Gastroesophageal sphincter (tissue), 4 donors: Measurements from ENCODE around the gene DEFB128. TPM values are rescaled to one million over a fixed set of nuclear protein-coding genes. Genes with fewer than 3 reads are reported as not detected.

Experiments used
- ATAC-seq: fragments of 150-250 bp; one replicate; pipeline ENCODE4 v1.9.1; 2016; ENCODE audit warnings: mild to moderate bottlenecking, moderate library complexity
- H3K27ac ChIP-seq, 4 donors: fragments of 200-600 bp; sonication (generic) in 3 of 4; 1 replicate in 3 of 4; 2 replicates in 1 of 4; pipeline ENCODE4 v1.5.1; 2016 to 2019
- H3K27me3 ChIP-seq: fragments of 200-600 bp; sonication (generic); one replicate; pipeline ENCODE4 v1.5.1; 2019
- H3K36me3 ChIP-seq, 2 donors: fragments of 200-600 bp; sonication (generic); one replicate each; pipeline ENCODE4 v1.5.1; 2019; ENCODE audit warnings: control low read depth in 1 of 2
- H3K4me1 ChIP-seq, 3 donors: fragments of 200-600 bp; sonication (generic); 1 replicate in 2 of 3; 2 replicates in 1 of 3; pipeline ENCODE4 v1.5.1; 2016 to 2019; ENCODE audit warnings: control low read depth in 2 of 3
- H3K4me3 ChIP-seq, 2 donors: fragments of 200-600 bp; sonication (generic); one replicate each; pipeline ENCODE4 v1.5.1; 2019; ENCODE audit warnings: mild to moderate bottlenecking in 1 of 2, moderate library complexity in 1 of 2
- H3K9me3 ChIP-seq, 3 donors: fragments of 200-600 bp; sonication (generic); one replicate each; pipeline ENCODE4 v1.5.1; 2017 to 2019; ENCODE audit warnings: control low read depth in 2 of 3
- EP300 ChIP-seq: sonication (generic); formaldehyde crosslinking; IDR thresholded peaks from one replicate; pipeline ENCODE4 v1.6.1; 2017; ENCODE audit warnings: antibody characterized with exemption, mild to moderate bottlenecking
- POLR2A ChIP-seq, 2 donors: fragments of 450-650 bp; IDR thresholded peaks; one replicate each; pipeline ENCODE4 v1.6.1; 2017; ENCODE audit warnings: antibody characterized with exemption in 2 of 2, mild to moderate bottlenecking in 2 of 2, moderate library complexity in 1 of 2
- POLR2AphosphoS5 ChIP-seq: sonication (generic); formaldehyde crosslinking; IDR thresholded peaks from one replicate; pipeline ENCODE4 v1.6.1; 2017; ENCODE audit warnings: antibody characterized with exemption
- WGBS, 2 donors: methylation state at CpG; one replicate each; pipeline ENCODE4 v1.1.5; 2018; ENCODE audit warnings: low coverage in 1 of 2; 5-methylcytosine and 5-hydroxymethylcytosine counted together
- total RNA-seq, 4 donors: library from RNA; depleted of rRNA; stranded (reverse); fragments of >200 nt; gene quantifications; one replicate each; pipeline ENCODE4 v1.1.0, GENCODE V29; 2016
- TF ChIP-seq, protein P1 (sequence below), 4 experiments: fragments of 200-600 bp in 2 of 4; fragments of 450-650 bp in 2 of 4; sonication (generic) in 1 of 4; IDR thresholded peaks; one replicate each; pipeline ENCODE4 v1.5.1; 2017 to 2019; ENCODE audit warnings: antibody characterized with exemption in 4 of 4, mild to moderate bottlenecking in 2 of 4, moderate library complexity in 2 of 4

DEFB128 gene
- total RNA-seq, 4 donors from 2014 or later = not detected

DNA sequence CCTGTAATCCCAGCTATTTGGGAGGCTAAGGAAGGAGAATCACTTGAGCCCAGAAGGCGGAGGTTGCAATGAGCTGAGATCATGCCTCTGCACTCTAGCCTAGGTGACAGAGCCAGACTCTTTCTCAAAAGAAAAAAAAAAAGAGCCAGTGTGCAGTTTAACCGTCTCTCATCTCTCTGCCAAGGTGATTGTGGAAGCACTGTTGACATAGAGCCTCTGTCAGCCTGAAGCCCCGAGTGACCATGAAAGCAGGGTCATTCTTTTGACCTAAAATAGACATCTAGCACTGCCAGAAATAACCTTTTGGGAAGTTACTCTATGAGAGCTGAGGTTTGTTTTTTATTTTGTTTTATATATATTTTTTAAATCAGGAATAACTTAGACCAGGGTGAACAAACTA, 24.9 kb downstream of the DEFB128 start:
- WGBS, 2 donors = 59 to 63% methylated on average over 3 of the region's 3 CpGs
- no peak overlapping the region for H3K27ac ChIP-seq
- no peak for ATAC-seq
- H3K27me3 ChIP-seq = no peaks in the 10 kb centered on the region
- H3K9me3 ChIP-seq = no peaks in the 10 kb centered on the region
- no peak for TF ChIP-seq POLR2AphosphoS5
- TF ChIP-seq, protein P1, sequence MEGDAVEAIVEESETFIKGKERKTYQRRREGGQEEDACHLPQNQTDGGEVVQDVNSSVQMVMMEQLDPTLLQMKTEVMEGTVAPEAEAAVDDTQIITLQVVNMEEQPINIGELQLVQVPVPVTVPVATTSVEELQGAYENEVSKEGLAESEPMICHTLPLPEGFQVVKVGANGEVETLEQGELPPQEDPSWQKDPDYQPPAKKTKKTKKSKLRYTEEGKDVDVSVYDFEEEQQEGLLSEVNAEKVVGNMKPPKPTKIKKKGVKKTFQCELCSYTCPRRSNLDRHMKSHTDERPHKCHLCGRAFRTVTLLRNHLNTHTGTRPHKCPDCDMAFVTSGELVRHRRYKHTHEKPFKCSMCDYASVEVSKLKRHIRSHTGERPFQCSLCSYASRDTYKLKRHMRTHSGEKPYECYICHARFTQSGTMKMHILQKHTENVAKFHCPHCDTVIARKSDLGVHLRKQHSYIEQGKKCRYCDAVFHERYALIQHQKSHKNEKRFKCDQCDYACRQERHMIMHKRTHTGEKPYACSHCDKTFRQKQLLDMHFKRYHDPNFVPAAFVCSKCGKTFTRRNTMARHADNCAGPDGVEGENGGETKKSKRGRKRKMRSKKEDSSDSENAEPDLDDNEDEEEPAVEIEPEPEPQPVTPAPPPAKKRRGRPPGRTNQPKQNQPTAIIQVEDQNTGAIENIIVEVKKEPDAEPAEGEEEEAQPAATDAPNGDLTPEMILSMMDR (IDR thresholded peaks at IDR 0.05) = no peak
- no peaks in the 10 kb centered on the region for H3K4me1 ChIP-seq
- no peak overlapping the region for H3K4me3 ChIP-seq
- H3K36me3 ChIP-seq = no peaks in the 10 kb centered on the region

GRCh38 chr20:157154-157553, 32.4 kb downstream of the DEFB128 start, which contains the start of gene DEFB127:
Gene DEFB127 (plus strand): TSS chr20:157454. CDS start chr20:157545, 91 bp downstream.
- no peaks in the 10 kb centered on the region for H3K4me1 ChIP-seq
- no peaks in the 10 kb centered on the region for H3K36me3 ChIP-seq
- ATAC-seq = no peak
- peaks cover 7% of the 10 kb centered on the region for H3K27me3 ChIP-seq
- H3K4me3 ChIP-seq = no peak within 1 kb of the TSS
- no peak within 1 kb of the TSS for H3K27ac ChIP-seq
- 87 to 93% methylated on average over 3 to 5 of the region's 5 CpGs for WGBS, 2 donors
- TF ChIP-seq, protein P1 (IDR thresholded peaks at IDR 0.05) = no peak
- TF ChIP-seq POLR2A (IDR thresholded peaks at IDR 0.05) (no peak), POLR2AphosphoS5 (no peak), EP300 (no peak)
- H3K9me3 ChIP-seq = no peaks in the 10 kb centered on the region

DNA sequence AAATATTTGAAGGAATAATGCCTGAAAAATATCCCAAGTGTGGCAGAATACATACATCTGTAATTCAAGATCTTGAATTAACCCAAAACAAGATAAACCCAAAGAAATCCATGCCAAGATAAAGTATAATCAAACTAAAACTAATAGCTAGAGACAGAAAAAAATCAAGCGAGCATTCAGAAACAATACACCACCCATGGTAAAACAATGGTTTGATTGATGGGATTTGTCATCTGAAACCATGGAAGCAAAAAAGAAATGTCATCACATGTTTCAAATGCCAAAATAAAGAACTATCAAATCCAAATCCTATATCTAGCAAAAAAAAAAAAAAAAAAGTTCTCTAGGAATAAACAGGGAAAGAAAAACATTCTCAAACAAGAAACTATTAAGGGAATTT, 37.4 kb downstream of the DEFB128 start:
- H3K27me3 ChIP-seq = peaks cover 8% of the 10 kb centered on the region
- WGBS, 2 donors = 92% methylated on average over 1 of the region's 1 CpG; no CpG with 5 or more reads in 1 of the 2 donors
- no peaks in the 10 kb centered on the region for H3K36me3 ChIP-seq
- ATAC-seq = no peak
- no peaks in the 10 kb centered on the region for H3K4me1 ChIP-seq
- no peak overlapping the region for H3K4me3 ChIP-seq
- no peak overlapping the region for H3K27ac ChIP-seq
- TF ChIP-seq POLR2AphosphoS5 = no peak
- no peak for TF ChIP-seq EP300
- H3K9me3 ChIP-seq = no peaks in the 10 kb centered on the region

GRCh38 chr20:145877-146276, 43.6 kb downstream of the DEFB128 start:
- no peaks in the 10 kb centered on the region for H3K36me3 ChIP-seq
- peaks cover 13% of the 10 kb centered on the region for H3K27me3 ChIP-seq
- TF ChIP-seq POLR2AphosphoS5 (no peak), EP300 (no peak), POLR2A (IDR thresholded peaks at IDR 0.05) (no peak)
- TF ChIP-seq, protein P1 (IDR thresholded peaks at IDR 0.05) = no peak
- ATAC-seq = no peak
- no peaks in the 10 kb centered on the region for H3K4me1 ChIP-seq
- no peak overlapping the region for H3K27ac ChIP-seq
- no peak overlapping the region for H3K4me3 ChIP-seq
- WGBS, 2 donors = 50 to 60% methylated on average over 2 of the region's 2 CpGs
- H3K9me3 ChIP-seq = no peaks in the 10 kb centered on the region

DNA sequence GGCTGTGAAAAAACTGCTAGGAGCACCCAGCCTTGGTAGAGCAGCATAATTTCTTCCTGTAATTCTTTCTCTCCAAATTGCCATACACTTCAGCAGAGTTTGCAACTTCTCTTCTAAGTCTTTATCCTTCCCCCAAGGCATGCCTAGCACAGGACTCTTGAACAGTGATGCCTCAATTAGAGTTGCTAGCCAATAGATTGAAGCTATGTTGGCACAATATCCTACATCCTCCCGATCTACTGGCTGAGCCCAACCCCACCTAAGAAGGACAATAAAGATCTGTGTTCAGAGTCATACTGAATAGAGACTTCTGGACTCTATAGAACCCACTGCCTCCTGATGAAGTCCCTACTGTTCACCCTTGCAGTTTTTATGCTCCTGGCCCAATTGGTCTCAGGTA, 47.2 kb downstream of the DEFB128 start, which contains the start of gene DEFB126:
TSS of gene DEFB126 (plus strand) at position 301 of the 400 bp plus-strand sequence. CDS start at position 340, 39 bp downstream.
- Histone ChIP-seq H3K9me3 (no peaks in the 10 kb centered on the region), H3K4me1 (no peaks in the 10 kb centered on the region), H3K27me3 (peaks cover 19% of the 10 kb centered on the region), H3K36me3 (no peaks in the 10 kb centered on the region), H3K4me3 (no peak within 1 kb of the TSS), H3K27ac (no peak within 1 kb of the TSS)
- no peak for ATAC-seq
- TF ChIP-seq EP300 = no peak
- TF ChIP-seq, protein P1 (IDR thresholded peaks at IDR 0.05) = no peak
- TF ChIP-seq POLR2AphosphoS5 = no peak
- TF ChIP-seq POLR2A (IDR thresholded peaks at IDR 0.05) = no peak
- 13% methylated on average over 1 of the region's 1 CpG; no CpG with 5 or more reads in 1 of the 2 donors for WGBS, 2 donors

Other genes starting within 250 kb of the DEFB128 start
- not detected for gene DEFB125, start 102.0 kb downstream of the DEFB128 start, total RNA-seq
- gene DEFB126, start 47.1 kb downstream of the DEFB128 start, total RNA-seq = not detected
- gene DEFB127, start 32.3 kb downstream of the DEFB128 start, total RNA-seq = not detected
- not detected for gene DEFB129, start 37.5 kb upstream of the DEFB128 start, total RNA-seq
- not detected for gene DEFB132, start 68.0 kb upstream of the DEFB128 start, total RNA-seq
- 1 to 10 TPM in 2 of 4 donors, under 1 TPM in 2; 0.67 to 3.1 (median 1.3) TPM for gene C20orf96, start 101.0 kb upstream of the DEFB128 start, total RNA-seq
- 10 to 100 TPM; 17.4 to 24.0 (median 21.4) TPM for gene ZCCHC3, start 107.9 kb upstream of the DEFB128 start, total RNA-seq
- 1 to 10 TPM; 3.4 to 7.3 (median 5.9) TPM for gene SOX12, start 135.8 kb upstream of the DEFB128 start, total RNA-seq
- gene NRSN2, start 157.4 kb upstream of the DEFB128 start, total RNA-seq = 10 to 100 TPM; 25.3 to 51.6 (median 30.2) TPM
- 1 to 10 TPM in 3 of 4 donors, under 1 TPM in 1; 0.31 to 5.6 (median 3.9) TPM for gene TRIB3, start 191.0 kb upstream of the DEFB128 start, total RNA-seq
- 100 to 1,000 TPM in 1 of 4 donors, 10 to 100 TPM in 3; 50.9 to 111 (median 82.1) TPM for gene RBCK1, start 218.6 kb upstream of the DEFB128 start, total RNA-seq